Embryonic facial prominence (tissue), 1 donor: ENCODE results near the gene DET1.
"Not testable (repeated sequence)": the region's sequence is repeated elsewhere in the genome, so short reads cannot be mapped to it uniquely, and the experiment has no call there.

ENCODE experiments used
- DNase-seq: peaks from one replicate; pipeline ENCODE4 v3.0.0-alpha.2; 2016; ENCODE audit errors: extremely low spot score

Gene DET1

GRCh38 chr15:88540350-88540749 is 6.1 kb downstream of the DET1 start:
- DNase-seq: not testable (repeated sequence)

DNA sequence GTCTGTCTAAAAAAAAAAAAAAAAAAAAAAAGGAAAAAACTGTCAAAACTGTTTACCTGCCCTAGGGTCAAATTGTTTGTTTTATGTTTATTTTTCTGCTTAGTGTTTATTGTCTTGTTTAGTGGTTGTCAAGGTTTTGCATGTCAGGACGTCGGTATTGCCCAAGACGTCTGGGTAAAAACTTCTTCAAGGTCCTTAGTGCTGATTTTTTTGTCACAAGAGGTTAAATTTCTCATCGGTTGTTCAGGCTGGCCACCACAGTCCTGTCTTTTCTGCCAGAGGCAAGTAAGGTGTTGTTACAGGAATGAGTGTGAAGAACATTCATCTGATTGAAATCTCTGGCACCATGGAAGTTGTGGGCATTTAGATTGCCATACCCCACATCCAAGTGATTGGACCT is 7.0 kb downstream of the DET1 start:
- no peak for DNase-seq

- DNase-seq: no peak
Observed at GRCh38 chr15:88538972-88539371, 7.5 kb downstream of the DET1 start.

DNA sequence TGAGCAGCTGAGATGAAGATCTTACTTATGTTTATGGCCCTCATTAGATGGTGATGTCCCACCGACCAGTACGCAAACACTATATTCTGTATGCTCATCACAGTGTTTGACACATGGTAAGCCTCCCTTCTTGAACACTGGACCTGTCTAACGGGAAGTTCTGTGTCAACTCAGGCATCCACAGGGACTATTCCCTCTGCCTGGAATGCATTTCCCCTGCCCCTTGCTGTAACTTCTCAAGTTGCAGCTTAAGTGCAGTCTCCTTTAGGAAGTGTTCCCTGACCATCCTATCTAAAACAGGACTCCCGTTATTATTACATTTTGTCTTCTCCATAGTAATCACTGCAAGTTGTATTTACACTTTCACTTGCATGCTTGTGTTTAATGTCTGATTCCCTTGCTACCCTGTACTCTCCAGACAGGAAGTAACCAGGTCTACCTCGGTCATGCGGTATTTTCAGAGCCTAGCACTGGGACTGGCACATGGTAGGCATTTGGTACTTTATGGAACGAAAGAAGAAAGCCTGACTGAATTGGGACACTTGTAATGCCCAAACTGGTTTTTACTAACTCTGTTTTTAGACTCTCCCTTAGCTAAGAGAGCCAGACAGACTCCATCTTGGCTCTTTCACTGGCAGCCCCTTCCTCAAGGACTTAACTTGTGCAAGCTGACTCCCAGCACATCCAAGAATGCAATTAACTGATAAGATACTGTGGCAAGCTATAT is 8.7 kb downstream of the DET1 start:
- DNase-seq: no peak

GRCh38 chr15:88535607-88536313 is 10.7 kb downstream of the DET1 start:
- DNase-seq: no peak

GRCh38 chr15:88535100-88535499 is 11.4 kb downstream of the DET1 start:
- no peak for DNase-seq

GRCh38 chr15:88533376-88533775 is 13.1 kb downstream of the DET1 start:
- DNase-seq: no peak

GRCh38 chr15:88529021-88529630 is 17.4 kb downstream of the DET1 start:
- no peak for DNase-seq

DNA sequence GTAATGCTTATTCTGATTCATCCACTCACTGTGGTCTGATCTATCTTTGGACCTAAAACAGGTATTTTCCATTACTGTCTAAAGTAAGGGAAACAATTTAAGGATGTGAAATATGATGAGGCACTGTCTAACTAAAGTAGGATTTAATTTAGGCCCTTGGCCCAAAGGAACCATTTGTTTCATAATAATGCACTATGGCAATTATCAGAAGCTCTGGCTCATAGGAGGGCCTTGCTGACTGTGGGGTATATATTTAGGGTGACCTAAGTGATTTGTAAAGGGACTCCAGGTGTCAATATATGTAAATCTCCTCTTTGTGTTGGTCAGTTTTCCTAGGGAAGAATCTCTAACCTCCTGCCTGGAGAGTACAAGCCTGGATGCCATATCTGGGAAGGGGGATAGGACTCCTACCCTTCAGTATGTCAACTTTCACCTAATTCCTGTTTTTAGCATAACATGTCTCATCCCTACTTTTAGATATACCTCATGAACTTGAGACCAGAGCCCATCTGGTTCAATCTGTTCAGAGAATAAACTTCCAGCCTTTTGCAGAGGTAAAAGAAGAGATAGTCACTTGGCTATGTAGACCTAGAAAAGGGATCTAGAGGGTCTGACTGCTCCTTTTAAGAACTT is 20.1 kb downstream of the DET1 start:
- no peak for DNase-seq

GRCh38 chr15:88525418-88525817 is 21.1 kb downstream of the DET1 start:
- DNase-seq: no peak

DNA sequence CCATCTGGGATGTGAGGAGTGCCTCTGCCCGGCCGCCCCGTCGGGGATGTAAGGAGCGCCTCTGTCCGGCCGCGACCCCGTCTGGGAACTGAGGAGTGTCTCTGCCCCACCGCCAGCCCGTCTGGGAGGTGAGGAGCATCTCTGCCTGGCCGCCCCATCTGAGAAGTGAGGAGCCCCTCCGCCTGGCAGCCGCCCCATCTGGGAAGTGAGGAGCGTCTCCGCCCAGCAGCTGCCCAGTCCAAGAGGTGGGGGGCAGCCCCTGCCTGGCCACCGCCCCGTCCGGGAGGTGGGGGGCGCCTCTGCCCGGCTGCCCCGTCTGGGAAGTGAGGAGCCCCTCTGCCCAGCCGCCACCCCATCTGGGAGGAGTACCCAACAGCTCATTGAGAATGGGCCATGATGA is 22.4 kb downstream of the DET1 start:
- not testable (repeated sequence) for DNase-seq

- no peak for DNase-seq
Observed at GRCh38 chr15:88518903-88519302, 27.6 kb downstream of the DET1 start.

DNA sequence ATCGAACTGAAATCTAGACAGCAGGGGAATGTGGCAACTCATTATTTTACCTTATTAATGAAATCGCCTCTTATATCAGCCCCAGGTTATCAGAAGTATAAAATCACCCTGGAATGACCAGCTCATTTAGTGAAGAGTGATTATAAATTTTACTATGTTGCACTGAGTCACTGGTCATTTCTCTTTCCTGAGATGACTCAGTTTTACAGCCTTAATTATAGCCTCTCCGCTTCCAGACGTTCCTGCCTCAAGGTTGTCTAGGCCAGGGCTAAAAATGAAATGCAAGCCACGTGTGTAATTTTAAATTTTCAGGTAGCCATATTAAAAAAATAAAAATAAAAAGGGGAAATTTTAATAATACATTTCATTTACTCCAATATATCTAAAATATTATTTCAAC is 33.3 kb downstream of the DET1 start:
- no peak for DNase-seq

DNA sequence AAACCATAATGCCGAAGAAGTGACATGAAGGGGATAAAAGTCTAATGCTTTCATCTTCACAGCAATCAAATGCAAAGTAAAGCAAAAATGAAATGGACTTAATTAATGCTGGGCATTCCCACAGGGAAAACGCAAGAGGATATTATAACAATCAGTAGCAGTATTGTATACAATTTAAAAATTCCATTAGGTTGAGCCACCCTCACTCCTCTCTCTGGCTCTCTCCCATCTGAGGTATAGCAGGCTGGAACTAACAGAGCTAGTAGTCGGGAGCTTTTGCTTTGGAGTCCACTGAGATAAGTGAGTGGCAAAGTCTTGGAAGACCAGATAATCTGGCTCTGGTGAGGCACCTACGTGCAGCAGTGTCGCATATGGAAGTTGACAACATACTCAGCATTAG is 33.9 kb downstream of the DET1 start:
- DNase-seq: no peak

DNA sequence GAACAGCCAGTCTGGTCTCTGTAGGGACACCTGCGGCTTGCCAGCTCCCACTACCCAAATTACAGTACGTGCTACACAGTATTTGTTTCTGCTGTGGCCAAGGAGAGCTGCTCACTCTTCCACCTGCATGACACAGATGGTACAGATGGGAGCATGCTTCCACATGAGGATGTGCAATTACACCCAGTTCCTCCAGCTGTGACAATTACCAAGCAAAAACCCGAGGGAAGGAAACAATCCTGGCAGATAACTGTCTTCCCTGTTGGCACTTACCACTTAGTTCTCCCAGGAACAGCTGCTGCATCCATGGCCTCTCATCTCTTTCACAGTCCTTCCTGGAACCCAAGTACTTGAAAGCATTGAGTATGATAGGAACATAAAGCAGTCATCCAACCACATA is 34.4 kb downstream of the DET1 start:
- no peak for DNase-seq

DNA sequence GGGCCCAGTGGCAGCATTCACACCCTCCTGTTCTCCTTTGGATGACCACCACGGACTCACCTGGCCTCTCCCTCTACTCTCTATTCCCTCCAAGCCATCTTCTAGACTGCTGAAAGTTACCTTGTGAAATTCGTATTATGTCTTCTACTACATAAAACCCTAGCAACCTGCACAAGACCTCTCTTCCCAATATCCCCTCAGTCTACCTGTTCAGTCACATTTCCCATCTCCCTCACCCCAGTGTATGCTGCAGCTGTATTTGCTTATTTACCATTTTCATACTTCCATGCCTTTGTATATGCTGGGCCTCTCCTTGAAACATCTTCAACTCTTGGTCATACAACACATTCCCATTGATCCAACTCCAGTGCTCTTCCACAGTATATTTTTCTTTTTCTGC is 35.3 kb downstream of the DET1 start:
- DNase-seq: no peak

GRCh38 chr15:88509964-88510363 is 36.5 kb downstream of the DET1 start:
- no peak for DNase-seq

- no peak for DNase-seq
Observed at GRCh38 chr15:88509321-88509720, 37.2 kb downstream of the DET1 start.

DNA sequence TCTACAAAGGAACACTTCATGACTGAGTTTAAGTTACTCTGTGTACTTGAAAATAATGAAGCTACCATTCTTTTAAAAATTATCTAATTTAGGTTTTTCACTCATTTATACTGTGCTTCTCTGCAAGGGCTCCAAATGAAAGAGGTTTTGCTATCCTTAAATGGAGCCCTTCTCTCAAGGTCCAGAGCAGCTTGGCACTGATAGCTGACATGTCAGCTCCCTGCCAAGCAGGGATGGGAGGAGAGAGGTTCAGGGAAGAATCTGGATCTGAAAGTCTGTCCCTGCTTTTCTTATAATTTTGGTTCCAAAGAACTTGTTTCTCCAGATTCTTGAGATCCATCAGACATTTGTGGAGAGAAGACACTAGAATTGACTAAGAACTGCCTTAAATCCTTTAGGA is 39.9 kb downstream of the DET1 start:
- DNase-seq: no peak

DNA sequence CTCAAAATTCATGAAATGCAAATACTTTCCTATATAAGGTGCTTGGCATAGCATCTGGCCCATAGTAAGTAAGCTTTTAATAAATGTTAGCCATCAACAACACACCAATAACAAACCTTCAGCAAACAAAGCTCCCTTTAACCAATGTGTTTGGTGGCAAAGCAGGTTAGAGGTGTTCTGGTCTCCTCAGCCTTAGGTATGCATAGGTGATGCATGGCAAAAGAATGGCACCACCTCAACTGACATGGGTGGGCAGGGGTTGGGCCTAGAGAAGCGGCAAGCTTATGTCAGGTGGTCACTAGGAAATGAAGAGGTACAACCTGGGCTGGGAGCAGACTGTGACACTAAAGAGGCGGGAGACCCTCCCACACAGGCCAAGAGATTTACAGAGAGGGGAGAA is 40.8 kb downstream of the DET1 start:
- no peak for DNase-seq

- DNase-seq: no peak
Observed at GRCh38 chr15:88504445-88504844, 42.0 kb downstream of the DET1 start.

DNA sequence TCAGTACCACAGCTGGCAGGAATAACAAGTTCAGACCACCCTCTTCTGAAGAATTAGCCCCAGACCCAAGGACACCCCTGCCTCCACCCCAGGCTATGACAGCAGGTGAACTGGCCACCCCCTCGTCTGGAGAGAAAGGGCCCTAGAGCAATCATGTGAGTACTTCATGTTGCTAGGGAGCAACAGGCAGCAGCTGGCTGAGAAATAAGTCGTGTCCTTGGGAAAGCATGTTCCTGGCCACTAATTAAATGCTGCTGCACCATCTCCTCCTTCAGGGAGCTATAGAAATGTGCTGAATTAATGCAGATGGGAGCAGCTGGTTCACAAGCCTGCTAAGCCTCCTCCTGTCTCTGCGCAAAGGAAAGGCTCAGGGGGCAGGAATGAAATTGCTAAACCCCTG is 47.5 kb downstream of the DET1 start:
- no peak for DNase-seq
